SU-DHL-6 (cell line): ENCODE measurements around the gene IL5RA.

Experiments
- EZH2phosphoT487 ChIP-seq: fragments of 200-600 bp; sonication (generic), shearing (Covaris generic); conservative IDR thresholded peaks from 2 replicates; pipeline ENCODE4 v1.6.1; 2018; ENCODE audit warnings: mild to moderate bottlenecking, antibody characterized with exemption, low read length, moderate library complexity, mixed read lengths
- TF ChIP-seq, protein P1 (sequence below): fragments of 200-600 bp; sonication (generic); IDR thresholded peaks from one replicate; pipeline ENCODE4 v1.5.1; 2017; ENCODE audit warnings: antibody characterized with exemption, mild to moderate bottlenecking, low read length, moderate library complexity; ENCODE audit not compliant: insufficient read depth, poor library complexity, severe bottlenecking

DNA sequence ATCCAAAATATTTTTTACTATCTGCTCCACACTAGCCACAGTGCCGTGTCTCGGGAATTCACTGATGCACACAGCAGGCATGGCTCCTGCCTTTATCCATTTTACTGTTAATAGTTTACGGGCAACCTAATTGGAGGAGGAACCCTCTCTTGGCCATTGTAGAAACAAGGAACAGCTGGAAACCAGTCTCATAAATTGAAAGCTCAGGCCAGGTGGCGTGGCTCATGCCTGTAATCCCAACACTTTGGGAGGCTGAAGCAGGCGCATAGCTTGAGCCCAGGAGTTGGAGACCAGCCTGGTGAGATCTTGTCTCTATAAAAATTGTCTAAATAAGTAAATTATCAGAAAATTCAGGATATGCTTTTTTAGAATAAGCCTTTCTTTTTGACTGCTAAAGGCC is 39.0 kb downstream of the IL5RA start:
- TF ChIP-seq, protein P1, sequence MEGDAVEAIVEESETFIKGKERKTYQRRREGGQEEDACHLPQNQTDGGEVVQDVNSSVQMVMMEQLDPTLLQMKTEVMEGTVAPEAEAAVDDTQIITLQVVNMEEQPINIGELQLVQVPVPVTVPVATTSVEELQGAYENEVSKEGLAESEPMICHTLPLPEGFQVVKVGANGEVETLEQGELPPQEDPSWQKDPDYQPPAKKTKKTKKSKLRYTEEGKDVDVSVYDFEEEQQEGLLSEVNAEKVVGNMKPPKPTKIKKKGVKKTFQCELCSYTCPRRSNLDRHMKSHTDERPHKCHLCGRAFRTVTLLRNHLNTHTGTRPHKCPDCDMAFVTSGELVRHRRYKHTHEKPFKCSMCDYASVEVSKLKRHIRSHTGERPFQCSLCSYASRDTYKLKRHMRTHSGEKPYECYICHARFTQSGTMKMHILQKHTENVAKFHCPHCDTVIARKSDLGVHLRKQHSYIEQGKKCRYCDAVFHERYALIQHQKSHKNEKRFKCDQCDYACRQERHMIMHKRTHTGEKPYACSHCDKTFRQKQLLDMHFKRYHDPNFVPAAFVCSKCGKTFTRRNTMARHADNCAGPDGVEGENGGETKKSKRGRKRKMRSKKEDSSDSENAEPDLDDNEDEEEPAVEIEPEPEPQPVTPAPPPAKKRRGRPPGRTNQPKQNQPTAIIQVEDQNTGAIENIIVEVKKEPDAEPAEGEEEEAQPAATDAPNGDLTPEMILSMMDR = no peak
- no peak for TF ChIP-seq EZH2phosphoT487
